NCI-H510A (cell line): ENCODE data around the gene HABP4.

Experiments used
- DNase-seq: peaks from one replicate; lab custom pipeline; 2025; lab: John Stamatoyannopoulos, UW

HABP4 gene

GRCh38 chr9:96523374-96523773, 73.4 kb downstream of the HABP4 start:
- no peak for DNase-seq

DNA sequence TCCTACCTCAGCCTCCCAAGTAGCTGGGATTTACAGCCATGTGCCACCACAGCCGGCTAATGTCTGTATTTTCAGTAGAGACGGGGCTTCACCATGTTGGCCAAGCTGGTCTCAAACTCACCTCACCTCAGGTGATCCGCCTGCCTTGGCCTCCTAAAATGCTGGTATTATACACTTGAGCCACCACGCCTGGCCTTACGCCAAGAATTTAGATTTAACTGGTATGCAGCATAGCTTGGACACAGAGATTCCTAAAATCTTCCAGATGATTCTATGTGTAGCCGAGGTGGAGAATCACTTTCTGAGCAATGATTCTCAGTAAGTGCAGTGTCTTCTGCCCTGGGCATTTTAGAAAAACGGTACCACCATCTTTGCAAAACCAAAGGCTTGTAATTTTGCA, 74.1 kb downstream of the HABP4 start:
- no peak for DNase-seq

GRCh38 chr9:96524764-96525163, 74.8 kb downstream of the HABP4 start:
- DNase-seq: no peak

DNA sequence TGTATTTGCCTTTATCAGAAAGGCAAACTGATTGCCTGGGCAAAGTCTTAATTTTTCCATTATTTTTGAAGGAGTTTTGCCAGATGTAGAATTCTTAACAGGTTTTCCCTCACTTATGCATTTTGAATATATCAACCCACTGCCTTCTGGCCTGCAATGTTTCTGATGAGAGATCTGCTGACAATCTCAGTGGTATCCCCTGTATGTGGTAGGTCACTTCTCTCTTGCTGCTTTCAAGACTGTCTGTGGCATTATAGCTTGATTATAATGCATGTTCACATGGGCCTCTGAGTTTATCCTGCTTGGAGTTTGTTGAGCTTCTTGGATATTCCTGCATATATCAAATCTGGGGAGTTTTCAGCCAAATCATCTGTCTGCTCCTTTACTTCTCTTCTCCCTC, 82.2 kb downstream of the HABP4 start:
- DNase-seq: no peak

GRCh38 chr9:96540106-96540505, 90.1 kb downstream of the HABP4 start:
- DNase-seq: no peak
